H1 (cell line): ENCODE data around the gene COL1A1. TPM values are rescaled to one million over a fixed set of nuclear protein-coding genes. Genes with fewer than 3 reads are reported as not detected.

Experiments used
- CTCF ChIA-PET: fragments of 300-600 bp; sonication (Branson Sonifier 250); formaldehyde crosslinking; loops from one replicate; lab custom pipeline; 2021; ENCODE audit not compliant: partially characterized antibody; lab: Charles Lee
- POLR2A ChIA-PET: fragments of 300-600 bp; sonication (Branson Sonifier 250); formaldehyde crosslinking; loops from one replicate; lab custom pipeline; 2021; ENCODE audit warnings: inconsistent platforms; ENCODE audit not compliant: partially characterized antibody; lab: Charles Lee
- DNase-seq, 2 experiments: peaks; one replicate each; pipeline versions ENCODE4 v3.0.0 to v3.0.0-alpha.2; 2010 to 2022; ENCODE audit warnings: low spot score in 2 of 2, low read depth in 1 of 2, mixed read lengths in 1 of 2
- FAIRE-seq: peaks from 2 replicates; lab custom pipeline; 2011; peaks lifted over from hg19 to GRCh38; lab: Jason Lieb, UNC
- H2AFZ ChIP-seq: 2 replicates; pipeline ENCODE4 v1.8.1; 2012; ENCODE audit warnings: low read length, inconsistent platforms
- H2AK5ac ChIP-seq: 2 replicates; pipeline ENCODE4 v1.6.1; 2013; ENCODE audit warnings: low read depth, low read length
- H2BK120ac ChIP-seq: replicated peaks from 2 replicates; pipeline ENCODE3; 2013; ENCODE audit warnings: low read depth, low read length, inconsistent platforms
- H2BK12ac ChIP-seq: 2 replicates; pipeline ENCODE4 v1.6.1; 2013; ENCODE audit warnings: low read depth, low read length
- H2BK15ac ChIP-seq: 2 replicates; pipeline ENCODE4 v1.6.1; 2013; ENCODE audit warnings: low read length
- H2BK20ac ChIP-seq: 2 replicates; pipeline ENCODE4 v1.6.1; 2013; ENCODE audit warnings: low read length
- H2BK5ac ChIP-seq: 2 replicates; pipeline ENCODE4 v1.6.1; 2013; ENCODE audit warnings: low read depth, low read length
- H3K14ac ChIP-seq: 2 replicates; pipeline ENCODE4 v1.6.1; 2013; ENCODE audit warnings: inconsistent platforms; ENCODE audit not compliant: insufficient read length
- H3K18ac ChIP-seq: 2 replicates; pipeline ENCODE4 v1.6.1; 2013; ENCODE audit warnings: low read length; ENCODE audit errors: extremely low read depth
- H3K23ac ChIP-seq: 2 replicates; pipeline ENCODE4 v1.6.1; 2013; ENCODE audit warnings: inconsistent platforms; ENCODE audit not compliant: insufficient read length
- H3K23me2 ChIP-seq: 2 replicates; pipeline ENCODE4 v1.6.1; 2013; ENCODE audit warnings: low read depth, low read length
- H3K27ac ChIP-seq: 2 replicates; pipeline ENCODE4 v1.6.1; 2011; ENCODE audit warnings: low read depth, low read length, inconsistent platforms
- H3K27me3 ChIP-seq, 4 experiments: replicated peaks in 1 of 4; 1 replicate in 1 of 4; 2 replicates in 3 of 4; pipeline versions ENCODE4 v1.6.1 to v1.8.1; 2011 to 2013; ENCODE audit warnings: low read length in 3 of 4, mild to moderate bottlenecking in 3 of 4, inconsistent platforms in 2 of 4, mixed read lengths in 2 of 4, moderate library complexity in 1 of 4; ENCODE audit not compliant: control insufficient read depth in 3 of 4, insufficient read depth in 3 of 4; ENCODE audit errors: extremely low read depth in 1 of 4
- H3K36me3 ChIP-seq, 4 experiments: 2 replicates each; pipeline versions ENCODE4 v1.6.1 to v1.8.1; 2011 to 2013; ENCODE audit warnings: mild to moderate bottlenecking in 4 of 4, low read length in 3 of 4, moderate library complexity in 2 of 4, control low read depth in 1 of 4, inconsistent platforms in 1 of 4; ENCODE audit not compliant: insufficient read depth in 4 of 4, control insufficient read depth in 2 of 4
- H3K4ac ChIP-seq: replicated peaks from 2 replicates; pipeline ENCODE3; 2013; ENCODE audit warnings: low read length, low read depth, mixed read lengths, inconsistent platforms; ENCODE audit not compliant: insufficient read length
- H3K4me1 ChIP-seq, 4 experiments: replicated peaks in 1 of 4; 1 replicate in 1 of 4; 2 replicates in 3 of 4; pipeline versions ENCODE4 v1.6.1 to v1.8.1; 2011 to 2013; ENCODE audit warnings: low read length in 3 of 4, inconsistent platforms in 2 of 4, mixed read lengths in 1 of 4; ENCODE audit not compliant: insufficient read depth in 4 of 4, control insufficient read depth in 3 of 4
- H3K4me2 ChIP-seq, 2 experiments: 2 replicates each; pipeline versions ENCODE4 v1.6.1 to v1.8.1; 2011 to 2013; ENCODE audit warnings: low read depth in 2 of 2, low read length in 2 of 2, control low read depth in 1 of 2, inconsistent platforms in 1 of 2, mild to moderate bottlenecking in 1 of 2; ENCODE audit not compliant: insufficient read depth in 1 of 2
- H3K4me3 ChIP-seq, 4 experiments: fragments of 200-600, 300-600 bp in 1 of 4; sonication (generic), shearing (Covaris generic), sonication (Bioruptor Twin) in 1 of 4; 2 replicates each; pipeline versions ENCODE4 v1.5.1 to v1.8.1; 2011 to 2016; ENCODE audit warnings: low read length in 4 of 4, low read depth in 3 of 4, control low read depth in 2 of 4, inconsistent platforms in 2 of 4, mild to moderate bottlenecking in 2 of 4, mixed read lengths in 1 of 4, moderate library complexity in 1 of 4; ENCODE audit not compliant: insufficient read depth in 2 of 4; ENCODE audit errors: extremely low read depth in 1 of 4
- H3K56ac ChIP-seq: replicated peaks from 2 replicates; pipeline ENCODE3; 2013; ENCODE audit warnings: low read depth, mild to moderate bottlenecking, mixed read lengths, low read length, inconsistent platforms; ENCODE audit not compliant: insufficient read length
- H3K79me1 ChIP-seq: 2 replicates; pipeline ENCODE4 v1.6.1; 2013; ENCODE audit warnings: low read depth, low read length, control low read depth
- H3K79me2 ChIP-seq, 2 experiments: 2 replicates each; pipeline versions ENCODE4 v1.6.1 to v1.8.1; 2012 to 2013; ENCODE audit warnings: low read length in 2 of 2, mild to moderate bottlenecking in 2 of 2, inconsistent platforms in 1 of 2; ENCODE audit not compliant: insufficient read depth in 2 of 2, control insufficient read depth in 1 of 2
- H3K9ac ChIP-seq, 4 experiments: replicated peaks in 1 of 4; 1 replicate in 1 of 4; 2 replicates in 3 of 4; pipeline versions ENCODE4 v1.6.1 to v1.8.1; 2011 to 2013; ENCODE audit warnings: low read depth in 3 of 4, low read length in 3 of 4, control low read depth in 2 of 4, mild to moderate bottlenecking in 2 of 4, moderate library complexity in 2 of 4, inconsistent platforms in 1 of 4; ENCODE audit errors: extremely low read depth in 1 of 4
- H3K9me3 ChIP-seq, 2 experiments: 2 replicates each; pipeline versions ENCODE4 v1.6.1 to v1.8.1; 2012 to 2013; ENCODE audit warnings: mild to moderate bottlenecking in 2 of 2, moderate library complexity in 2 of 2, control low read depth in 1 of 2, inconsistent platforms in 1 of 2, low read depth in 1 of 2, low read length in 1 of 2, mixed read lengths in 1 of 2; ENCODE audit not compliant: insufficient read depth in 2 of 2
- H4K20me1 ChIP-seq, 2 experiments: replicated peaks in 1 of 2; 2 replicates each; pipeline versions ENCODE3 to v1.8.1; 2011 to 2013; ENCODE audit warnings: inconsistent platforms in 2 of 2, low read length in 2 of 2, mild to moderate bottlenecking in 1 of 2; ENCODE audit not compliant: insufficient read depth in 2 of 2, control insufficient read depth in 1 of 2
- H4K5ac ChIP-seq: 2 replicates; pipeline ENCODE4 v1.6.1; 2013; ENCODE audit warnings: low read length, low read depth, mixed read lengths, inconsistent platforms; ENCODE audit not compliant: insufficient read length
- H4K8ac ChIP-seq: 2 replicates; pipeline ENCODE4 v1.8.0; 2013; ENCODE audit warnings: mild to moderate bottlenecking, moderate library complexity, low read length, inconsistent platforms; ENCODE audit not compliant: insufficient read depth; ENCODE audit errors: extremely low read depth
- H4K91ac ChIP-seq: replicated peaks from 2 replicates; pipeline ENCODE3; 2013; ENCODE audit warnings: low read length, mixed read lengths, inconsistent platforms; ENCODE audit not compliant: insufficient read length
- ATF3 ChIP-seq: IDR thresholded peaks from 2 replicates; pipeline ENCODE4 v1.6.1; 2011; ENCODE audit warnings: low read depth, mild to moderate bottlenecking, low read length; ENCODE audit not compliant: insufficient read depth
- KDM4A ChIP-seq: IDR thresholded peaks from one replicate; pipeline ENCODE4 v1.7.1; 2012; ENCODE audit warnings: low read depth, mild to moderate bottlenecking, moderate library complexity, low read length, inconsistent platforms; ENCODE audit not compliant: severe bottlenecking
- PHF8 ChIP-seq: fragments of 200-600 bp; sonication (generic); conservative IDR thresholded peaks from 2 replicates; pipeline ENCODE4 v1.7.1; 2012; ENCODE audit warnings: low read depth, mild to moderate bottlenecking, inconsistent platforms, low read length, moderate library complexity
- POLR2A ChIP-seq, 2 experiments: IDR thresholded peaks; 1 replicate in 1 of 2; 2 replicates in 1 of 2; pipeline ENCODE4 v1.6.1; 2011; ENCODE audit warnings: low read depth in 2 of 2, low read length in 2 of 2, mild to moderate bottlenecking in 2 of 2; ENCODE audit errors: control extremely low read depth in 1 of 2
- POU5F1 ChIP-seq: IDR thresholded peaks from 2 replicates; pipeline ENCODE4 v1.6.1; 2011; ENCODE audit warnings: low read depth, mild to moderate bottlenecking, low read length, moderate library complexity
- SP4 ChIP-seq: IDR thresholded peaks from 2 replicates; pipeline ENCODE4 v1.6.1; 2012; ENCODE audit warnings: low read length, inconsistent platforms
- SRF ChIP-seq: IDR thresholded peaks from 2 replicates; pipeline ENCODE4 v1.6.1; 2011; ENCODE audit warnings: mild to moderate bottlenecking, low read depth, low read length, moderate library complexity
- WGBS, 2 experiments: shearing (Covaris generic) in 1 of 2; methylation state at CpG; one replicate each; pipeline versions ENCODE4 v1.1.6 to v1.1.7; 2013 to 2015; ENCODE audit warnings: low lambda C conversion rate in 2 of 2, mixed read lengths in 2 of 2, inconsistent platforms in 1 of 2, low coverage in 1 of 2, missing lambda C conversion rate in 1 of 2; ENCODE audit not compliant: insufficient replicate concordance in 2 of 2, insufficient coverage in 1 of 2, insufficient read length in 1 of 2; ENCODE audit errors: extremely low coverage in 1 of 2, missing lambda C conversion rate in 1 of 2; 5-methylcytosine and 5-hydroxymethylcytosine counted together
- polyA plus RNA-seq, 7 experiments: library from polyadenylated mRNA; depleted of rRNA in 3 of 7; stranded (reverse) in 5 of 7; unstranded in 2 of 7; fragments of >200 nt in 5 of 7; fragments of 200-250 nt in 2 of 7; gene quantifications; 1 replicate in 5 of 7; 2 replicates in 1 of 7; 4 replicates in 1 of 7; pipeline versions ENCODE4 v1.2.1 to v1.2.3, GENCODE V29; 2011 to 2013; ENCODE audit warnings: missing spikeins in 2 of 7, mixed read lengths in 2 of 7
- total RNA-seq: library from RNA; stranded (reverse); fragmentation: NEBNext Ultra II Directional; extraction: Animal tissue kit (Norgen Biotek cat#: 25700); gene quantifications from 2 replicates; pipeline ENCODE4 v1.2.1, GENCODE V29; 2021

Gene COL1A1
- total and polyA plus RNA-seq, 2 of the 8 experiments (the other 6 are each of a cell fraction or from before 2014, with no cell fraction given): 14.1 to 80.4 TPM

- DNase-seq (no peak), FAIRE-seq (no peak)
- Histone ChIP-seq H3K36me3 (peaks cover 0 to 13% (median 7%) of the 10 kb centered on the region in 4 experiments; a peak in 5 of 8 replicates), H4K5ac (no peak overlapping the region), H3K9me3 (no peaks in the 10 kb centered on the region), H2BK15ac (no peak overlapping the region), H2BK20ac (no peak overlapping the region), H3K27ac (no peak overlapping the region), H2BK5ac (no peak overlapping the region), H3K79me1 (peaks cover 8% of the 10 kb centered on the region), H4K8ac (no peak overlapping the region), H3K9ac (no peak overlapping the region)
- no peak for TF ChIP-seq POU5F1
- no peak for TF ChIP-seq SP4
- TF ChIP-seq PHF8: no peak
- TF ChIP-seq POLR2A (IDR thresholded peaks at IDR 0.05; ENCODE audit: control extremely low read depth in 1 of 2, low read depth in 2 of 2, low read length in 2 of 2): no peak
- TF ChIP-seq ATF3: no peak
- TF ChIP-seq KDM4A: no peak
- TF ChIP-seq SRF: no peak
- TF ChIP-seq, all 59 proteins: peak for 0
- no peaks in the 10 kb centered on the region; a peak in 1 of 4 replicates for H3K79me2 ChIP-seq
- H4K91ac ChIP-seq: no peak overlapping the region
- H3K4me1 ChIP-seq: peaks cover 0 to 29% (median 11%) of the 10 kb centered on the region in 4 experiments; a peak in 6 of 7 replicates
- ChIA-PET POLR2A (interaction anchor here (1.4 kb wide), 1 partner anchor 17 kb away, joined by 4 read pairs; no protein-coding TSS in a partner anchor), CTCF (interaction anchor here (2.6 to 21.6 kb wide), 6 partner anchors 5 to 153 kb away, joined by 8 to 299 read pairs (median 82); partner anchors contain the start of genes PPP1R9B, SAMD14 and SGCA)
- H3K14ac ChIP-seq: no peak overlapping the region
- no peak overlapping the region for H3K23ac ChIP-seq
- H3K4ac ChIP-seq: no peak overlapping the region
- no peak overlapping the region for H3K18ac ChIP-seq
- H3K4me2 ChIP-seq: no peak overlapping the region
- peaks cover 12 to 16% of the 10 kb centered on the region in 2 experiments for H4K20me1 ChIP-seq
- 96% methylated on average over 10 of the region's 20 CpGs; no CpG with 5 or more reads in 1 of the 2 experiments for WGBS, 2 experiments
- H2AK5ac ChIP-seq: no peak overlapping the region
- H2BK120ac ChIP-seq: no peak overlapping the region
- peaks cover 2% of the 10 kb centered on the region; the same call in 1 of the 2 replicates for H3K23me2 ChIP-seq
- H2AFZ ChIP-seq: no peak overlapping the region
- H3K4me3 ChIP-seq: no peak overlapping the region
- H2BK12ac ChIP-seq: no peak overlapping the region
- no peaks in the 10 kb centered on the region for H3K27me3 ChIP-seq
- H3K56ac ChIP-seq: no peak overlapping the region
Observed at GRCh38 chr17:50143461-50144176, 57.8 kb downstream of the COL1A1 start.
